ENCODE measurements around the gene VAC14. TPM values are rescaled to one million over a fixed set of nuclear protein-coding genes. Genes with fewer than 3 reads are reported as not detected.

Gene VAC14
- total RNA-seq, 1 donor from 2014 or later, result 17.9 TPM

DNA sequence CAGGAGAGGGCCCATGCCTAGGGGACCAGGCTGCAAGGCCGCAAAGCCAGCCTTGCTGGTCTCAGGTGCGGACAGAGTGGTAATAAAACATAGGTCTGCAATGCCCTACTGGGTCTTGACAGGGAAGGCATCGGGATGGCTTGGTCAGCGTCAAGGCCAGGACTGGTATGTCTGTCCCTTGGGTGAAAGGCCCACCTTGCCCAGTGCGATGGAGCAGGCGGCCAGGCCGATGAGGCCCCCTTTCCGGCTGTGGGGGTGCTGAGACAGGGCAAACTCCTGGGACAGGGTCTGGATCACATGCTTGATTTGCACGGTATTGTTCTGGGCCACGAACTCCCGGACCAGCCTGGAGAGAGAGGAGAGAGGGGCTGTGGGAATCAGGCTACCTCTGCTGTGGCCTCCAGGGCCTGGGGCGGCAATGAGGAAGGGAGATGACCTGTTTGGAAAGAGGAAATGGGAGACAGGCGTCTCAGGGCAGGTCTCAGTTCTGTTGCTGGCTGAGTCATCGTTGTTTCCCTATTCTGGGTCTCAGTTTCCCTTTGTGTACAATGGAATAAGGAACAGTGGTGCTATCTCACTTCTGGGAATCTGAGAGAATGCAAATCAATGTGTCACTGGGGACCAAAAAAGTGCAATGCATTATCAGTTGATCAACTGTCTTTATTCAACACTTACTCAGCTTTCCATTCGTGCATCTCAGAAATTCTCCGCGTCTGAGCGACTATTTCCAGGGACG lies 14.8 kb downstream of the VAC14 start:
- no peak for DNase-seq (ENCODE audit: low read depth in 2 of 2)

DNA sequence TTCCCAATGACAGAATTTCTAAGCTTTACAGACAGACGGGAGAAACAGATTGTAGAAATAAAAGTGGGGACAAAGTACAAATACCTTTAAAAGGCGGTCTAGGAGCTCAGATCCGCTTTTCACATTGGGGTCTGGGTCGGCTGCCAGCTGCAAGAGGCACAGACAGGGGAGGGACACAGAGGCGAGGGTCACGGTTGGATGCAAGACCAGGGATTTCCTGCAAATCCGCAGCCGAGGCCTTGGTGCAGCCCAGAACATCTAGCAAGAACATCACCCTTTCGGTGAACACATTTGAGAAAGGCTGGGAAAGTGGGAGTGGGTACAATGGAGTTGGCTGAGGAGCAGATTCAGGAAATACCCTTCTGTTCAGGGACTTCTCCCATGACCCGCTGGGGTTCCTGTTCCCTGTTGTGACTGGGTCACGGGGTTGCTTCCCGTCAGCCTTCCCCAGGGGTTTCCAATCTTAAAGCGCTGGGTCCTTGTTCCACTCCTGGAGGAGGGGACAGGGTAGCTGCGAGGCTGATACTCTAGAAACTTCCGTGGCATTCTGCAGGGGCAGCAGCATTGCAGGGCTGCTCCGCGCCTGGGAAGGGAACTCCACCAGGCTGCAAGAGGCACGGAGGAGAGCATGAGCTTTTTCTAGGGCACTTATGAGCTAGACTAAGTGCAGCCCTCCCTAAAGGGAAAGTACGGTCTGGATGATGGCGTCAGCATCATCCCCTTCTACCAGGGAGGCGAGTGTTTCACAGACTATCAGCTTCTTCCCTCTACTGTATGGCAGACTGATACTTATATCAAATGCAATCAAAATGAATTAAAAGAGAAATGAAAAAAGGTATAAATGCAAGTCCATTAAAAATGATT lies 16.0 kb downstream of the VAC14 start:
- DNase-seq (ENCODE audit: low read depth in 2 of 2), result no peak

DNA sequence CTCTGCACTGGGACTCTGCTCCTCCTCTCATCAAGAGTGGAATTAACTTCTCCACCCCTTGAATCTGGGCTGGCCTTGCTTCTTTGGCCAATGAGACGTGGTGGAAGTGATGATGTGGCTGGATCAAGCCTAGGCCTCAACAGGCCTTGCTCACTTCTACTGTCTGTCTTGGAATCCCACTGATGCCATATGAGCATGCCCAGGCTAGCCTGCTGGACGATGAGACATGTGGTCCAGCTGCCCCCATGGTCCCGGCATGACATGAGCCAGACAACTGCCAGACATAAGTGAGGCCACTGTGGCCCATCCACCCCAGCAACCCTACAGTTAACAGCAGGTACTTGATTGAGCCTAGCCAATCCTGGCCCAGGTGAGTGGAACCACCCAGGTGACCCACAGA lies 18.7 kb downstream of the VAC14 start:
- DNase-seq (ENCODE audit: low read depth in 2 of 2), result no peak

DNA sequence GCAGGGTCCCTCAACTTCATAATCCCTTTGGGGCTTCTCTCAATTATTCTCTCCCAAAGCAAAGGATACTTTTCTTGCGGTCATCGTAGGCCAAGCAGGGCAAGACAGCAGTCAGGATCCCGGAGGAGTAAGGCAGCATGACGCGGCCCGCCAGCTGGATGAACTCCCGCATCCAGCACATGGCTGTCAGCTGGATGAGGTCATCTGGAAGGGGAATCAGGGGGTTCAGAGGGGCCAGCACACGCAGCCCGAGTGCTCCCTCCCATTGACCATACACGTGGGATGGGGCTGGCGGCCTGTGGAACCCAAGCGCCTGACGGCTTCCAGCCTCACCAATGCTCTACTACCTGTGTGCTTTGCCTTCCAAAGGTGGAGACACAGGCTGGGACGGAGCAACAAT lies 19.2 kb downstream of the VAC14 start:
- no peak for DNase-seq (ENCODE audit: low read depth in 2 of 2)

DNA sequence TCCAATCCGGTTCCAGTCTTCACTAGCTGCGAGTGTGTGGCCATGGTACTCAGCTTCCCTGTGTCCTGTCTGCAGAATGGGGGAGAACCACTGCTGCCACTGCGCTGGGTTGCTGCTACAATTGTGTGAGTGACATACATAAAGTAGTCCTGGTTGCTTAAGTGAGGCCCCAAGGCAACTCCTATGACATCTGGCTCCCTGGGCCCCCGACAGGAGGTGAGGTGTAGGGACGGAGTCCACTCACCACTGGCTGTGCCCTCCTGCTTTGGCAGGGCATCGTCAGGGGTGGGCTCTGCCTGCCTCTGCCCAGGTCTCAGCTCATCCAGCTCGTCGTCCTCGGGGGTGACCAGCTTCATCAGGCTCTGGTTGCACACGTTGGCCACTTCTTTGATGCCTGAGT lies 20.4 kb downstream of the VAC14 start:
- no peak for DNase-seq (ENCODE audit: low read depth in 2 of 2)

DNA sequence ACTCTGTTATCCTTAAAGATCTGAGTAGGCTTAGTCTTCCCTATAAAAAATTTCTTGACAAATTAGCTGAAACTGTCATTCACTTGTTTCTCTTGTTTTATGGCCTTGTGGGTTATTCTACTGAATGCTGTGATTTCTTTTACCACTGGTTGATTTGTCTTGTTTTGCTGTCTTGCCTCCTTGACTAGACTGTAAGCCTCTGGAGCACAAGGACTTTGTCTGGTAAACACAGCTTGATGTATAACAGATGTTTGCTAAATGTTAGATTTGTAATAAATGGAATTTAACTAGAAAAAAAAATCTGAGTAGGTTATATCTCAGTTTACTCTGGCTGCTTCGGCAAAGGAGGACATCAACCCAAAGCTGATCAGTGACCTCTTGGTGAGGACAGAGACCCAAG lies 21.6 kb downstream of the VAC14 start:
- no peak for DNase-seq (ENCODE audit: low read depth in 2 of 2)

DNA sequence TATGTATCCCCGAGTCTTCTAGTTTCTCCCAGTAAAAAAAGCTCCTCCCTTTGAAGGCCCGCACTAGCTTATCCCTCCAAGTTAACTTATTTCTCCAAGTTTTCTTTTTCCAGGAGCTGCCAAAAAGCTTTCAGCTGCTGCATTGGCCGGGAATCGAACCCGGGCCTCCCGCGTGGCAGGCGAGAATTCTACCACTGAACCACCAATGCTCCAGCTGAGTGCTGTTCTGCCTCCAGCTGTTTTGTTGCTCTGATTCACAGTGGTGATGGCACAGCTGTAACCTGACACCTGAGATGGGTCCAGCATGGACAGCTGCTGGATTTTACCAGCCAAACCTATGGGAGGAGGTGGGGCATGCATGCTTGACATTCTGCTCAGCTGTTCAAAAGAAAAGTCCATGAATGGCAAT lies 22.1 kb downstream of the VAC14 start:
- DNase-seq (ENCODE audit: low read depth in 2 of 2), result peak; percentile 12 to 76

DNA sequence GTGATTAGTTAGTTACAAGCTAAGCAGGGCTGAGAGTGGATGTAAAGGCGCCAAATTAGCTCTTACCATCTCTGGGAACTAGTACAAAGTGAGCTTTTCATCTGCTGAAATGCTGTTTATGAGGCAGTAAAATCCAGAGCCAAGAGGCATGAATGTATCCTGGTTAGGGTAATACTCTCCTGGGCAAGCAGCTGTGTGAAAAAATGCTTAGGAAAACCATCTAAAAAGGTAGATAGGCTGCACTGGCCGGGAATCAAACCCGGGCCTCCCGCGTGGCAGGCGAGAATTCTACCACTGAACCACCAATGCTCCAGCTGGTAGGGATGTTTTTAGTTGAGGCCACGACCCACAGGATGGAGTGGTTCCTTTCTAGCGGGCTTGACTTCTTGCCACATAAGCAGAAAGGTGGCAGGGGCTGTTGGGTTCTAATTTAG lies 23.0 kb downstream of the VAC14 start:
- peak in 1 of 2 donors; percentile 50 for DNase-seq (ENCODE audit: low read depth in 2 of 2)

GRCh38 chr16:70777496-70777895 lies 23.5 kb downstream of the VAC14 start:
- DNase-seq (ENCODE audit: low read depth in 2 of 2), result no peak

DNA sequence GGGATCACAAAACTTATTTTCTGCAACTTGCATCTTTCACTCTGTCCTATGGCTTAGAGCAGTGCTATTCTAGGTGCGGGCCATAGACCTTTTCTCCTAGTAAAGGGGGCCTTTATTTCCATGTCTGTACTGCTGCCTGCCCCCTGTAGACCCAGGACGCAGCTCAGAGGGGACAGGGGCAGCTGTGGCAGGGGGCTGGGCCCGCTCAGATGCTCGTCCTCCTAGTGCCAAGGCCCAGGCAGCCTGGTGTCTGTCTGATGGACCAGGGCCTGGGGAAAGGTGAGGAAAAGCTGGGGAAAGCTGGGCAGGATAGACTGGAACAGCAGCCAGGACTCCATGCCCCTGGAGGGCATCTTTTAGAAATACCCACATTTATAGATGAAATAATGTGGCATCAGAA lies 25.6 kb downstream of the VAC14 start:
- DNase-seq (ENCODE audit: low read depth in 2 of 2), result no peak

DNA sequence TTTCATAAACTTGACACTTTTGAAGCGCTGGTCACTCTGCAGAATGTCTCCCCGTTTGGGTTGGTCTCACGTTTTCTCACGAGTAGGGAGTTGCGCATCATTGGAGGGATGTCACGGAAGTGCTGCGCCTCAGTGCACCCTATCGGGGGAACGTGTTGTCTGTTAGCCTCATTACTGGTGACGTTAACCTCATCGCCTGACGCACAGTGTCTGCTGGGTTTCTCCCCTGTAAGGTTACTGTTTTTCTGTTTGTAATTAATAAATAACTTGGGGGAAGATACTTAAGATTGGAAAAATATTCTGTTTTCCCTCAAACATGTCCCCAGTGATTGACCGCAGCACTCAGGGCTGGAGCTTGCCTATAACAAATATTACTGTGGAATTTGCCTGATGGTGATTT lies 26.7 kb downstream of the VAC14 start:
- no peak for DNase-seq (ENCODE audit: low read depth in 2 of 2)

GRCh38 chr16:70772493-70772892 lies 28.5 kb downstream of the VAC14 start:
- peak in 1 of 2 donors; percentile 32 for DNase-seq (ENCODE audit: low read depth in 2 of 2)

DNA sequence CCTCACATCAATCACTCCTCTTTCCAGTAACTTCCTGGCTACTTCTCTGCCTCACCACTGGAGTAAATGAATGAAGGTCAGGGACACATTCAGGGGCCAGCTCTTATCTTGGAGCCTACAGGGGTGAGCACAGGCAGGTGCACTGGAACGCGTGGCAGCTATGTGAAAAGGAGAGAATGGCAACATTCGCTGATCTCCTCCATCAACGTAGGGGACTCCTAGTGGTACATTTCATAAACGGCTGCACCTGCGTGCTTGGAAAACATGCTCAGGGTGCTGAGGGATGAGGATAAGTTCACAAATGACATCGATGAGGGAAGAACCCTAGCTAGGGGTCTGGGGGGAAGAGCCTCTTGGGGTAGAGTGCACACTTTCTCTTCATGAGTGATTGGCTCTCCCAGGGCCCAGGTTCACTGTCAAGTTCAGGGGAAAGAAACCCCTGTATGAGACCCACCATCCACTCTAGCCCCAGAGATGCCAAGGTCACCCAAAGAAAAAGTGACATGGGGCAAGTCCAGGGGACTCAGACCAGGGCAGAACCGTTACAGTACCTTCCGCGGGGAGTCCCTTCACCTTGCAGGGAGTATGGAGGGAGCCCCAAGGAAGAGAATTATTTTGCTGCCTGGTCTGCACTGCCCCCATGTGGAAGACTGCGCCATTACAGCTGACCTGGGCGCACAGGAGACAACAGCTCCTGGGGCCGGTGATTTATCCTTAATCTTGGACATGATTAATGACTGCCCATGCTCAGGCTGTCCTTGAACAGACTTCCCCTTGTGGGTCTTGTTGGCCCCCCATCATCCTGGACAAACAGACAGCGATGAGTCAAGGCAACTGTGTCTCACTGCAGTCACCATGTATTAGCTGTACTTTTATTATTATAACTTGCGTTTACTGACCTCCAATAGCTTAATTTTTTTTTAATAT lies 30.1 kb downstream of the VAC14 start:
- peak; percentile 52 to 63 for DNase-seq (ENCODE audit: low read depth in 2 of 2)

- DNase-seq (ENCODE audit: low read depth in 2 of 2), result no peak
Measured at GRCh38 chr16:70770291-70770625, 30.7 kb downstream of the VAC14 start.

DNA sequence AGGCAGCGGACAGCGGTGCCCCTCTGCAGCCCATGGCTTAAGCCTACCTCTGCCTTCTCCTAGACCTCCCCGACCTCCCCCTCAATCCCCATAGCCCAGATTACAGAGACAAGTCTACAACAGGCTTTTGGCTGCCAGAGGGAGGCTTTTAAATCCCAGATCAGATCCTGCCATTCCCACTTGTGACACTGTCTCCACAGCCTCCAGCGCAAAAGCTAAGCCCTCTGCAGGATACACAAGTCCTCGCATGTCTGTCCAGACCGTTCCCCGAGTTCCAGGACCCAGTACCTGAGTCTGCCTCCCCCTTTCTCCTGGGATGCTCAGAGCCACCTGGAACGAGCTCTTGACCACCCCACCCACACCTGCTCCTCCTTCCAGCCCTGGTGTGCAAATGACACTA lies 31.2 kb downstream of the VAC14 start:
- DNase-seq (ENCODE audit: low read depth in 2 of 2), result no peak

- DNase-seq (ENCODE audit: low read depth in 2 of 2), result no peak
Measured at GRCh38 chr16:70769131-70769530, 31.8 kb downstream of the VAC14 start.

GRCh38 chr16:70768203-70768580 lies 32.8 kb downstream of the VAC14 start:
- no peak for DNase-seq (ENCODE audit: low read depth in 2 of 2)

GRCh38 chr16:70767377-70768202 lies 33.4 kb downstream of the VAC14 start:
- DNase-seq (ENCODE audit: low read depth in 2 of 2), result no peak

DNA sequence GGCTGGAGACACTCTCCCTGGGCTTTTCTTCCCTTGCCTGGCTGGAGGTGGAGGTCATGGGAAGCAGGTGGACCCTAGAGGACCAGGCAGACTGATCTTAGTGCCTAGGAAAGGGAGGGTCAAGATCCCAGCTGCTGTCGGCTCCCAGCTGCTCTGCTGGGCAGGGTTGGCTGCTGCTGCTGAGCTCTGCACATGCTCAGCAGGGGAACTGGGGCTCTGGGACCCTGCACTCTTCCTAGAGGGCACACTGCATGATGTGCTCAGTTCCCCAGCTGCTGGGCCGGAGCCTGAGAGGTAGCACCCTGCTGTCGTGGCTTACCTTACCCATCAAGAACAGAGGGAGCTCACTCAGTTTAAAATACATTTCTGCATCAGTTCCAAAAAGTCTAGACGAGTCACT lies 34.3 kb downstream of the VAC14 start:
- no peak for DNase-seq (ENCODE audit: low read depth in 2 of 2)

DNA sequence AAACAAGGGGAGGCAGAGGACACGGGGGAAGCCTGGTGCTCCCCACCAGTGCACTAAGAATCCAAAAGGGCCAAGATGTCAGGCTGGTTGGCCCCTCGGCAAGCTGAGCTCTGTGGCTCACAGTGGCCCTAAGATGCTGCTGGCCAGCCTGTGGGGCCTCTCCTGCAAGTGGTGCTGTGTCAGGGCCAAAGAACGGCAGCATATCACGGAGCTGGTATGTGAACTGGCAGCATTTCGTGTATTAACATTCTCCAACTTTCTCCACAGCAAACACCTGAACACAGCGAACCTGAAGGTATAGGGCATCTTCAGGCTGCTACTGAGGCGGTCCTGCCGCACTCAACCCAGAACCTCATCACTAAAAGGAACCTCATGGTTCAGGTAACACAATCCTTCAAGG lies 34.8 kb downstream of the VAC14 start:
- DNase-seq (ENCODE audit: low read depth in 2 of 2), result no peak

DNA sequence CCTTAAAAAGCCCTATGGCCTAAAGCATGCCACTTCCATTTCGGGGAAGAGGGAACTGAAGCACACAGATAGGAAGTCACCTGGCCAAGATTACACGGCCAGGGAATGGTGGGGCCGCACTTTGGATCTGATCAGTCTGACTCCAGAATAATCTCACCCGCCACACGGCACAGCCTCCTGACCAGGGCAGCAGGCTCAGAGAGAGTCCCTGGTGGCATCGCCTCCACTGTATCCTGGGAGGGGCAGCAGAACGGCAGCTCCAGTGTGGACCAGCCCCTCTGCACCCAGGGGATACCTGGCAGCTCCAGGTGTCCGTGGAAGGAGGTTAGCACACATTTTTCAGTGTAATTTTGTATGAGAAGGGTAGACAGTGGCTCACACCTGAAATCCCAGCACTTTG lies 35.5 kb downstream of the VAC14 start:
- no peak for DNase-seq (ENCODE audit: low read depth in 2 of 2)
